ENCODE results near the gene FAM20C. TPM values are rescaled to one million over a fixed set of nuclear protein-coding genes. Genes with fewer than 3 reads are reported as not detected.

Gene FAM20C
- total RNA-seq, 2 donors from 2014 or later = 33.5 to 53.5 TPM

DNA sequence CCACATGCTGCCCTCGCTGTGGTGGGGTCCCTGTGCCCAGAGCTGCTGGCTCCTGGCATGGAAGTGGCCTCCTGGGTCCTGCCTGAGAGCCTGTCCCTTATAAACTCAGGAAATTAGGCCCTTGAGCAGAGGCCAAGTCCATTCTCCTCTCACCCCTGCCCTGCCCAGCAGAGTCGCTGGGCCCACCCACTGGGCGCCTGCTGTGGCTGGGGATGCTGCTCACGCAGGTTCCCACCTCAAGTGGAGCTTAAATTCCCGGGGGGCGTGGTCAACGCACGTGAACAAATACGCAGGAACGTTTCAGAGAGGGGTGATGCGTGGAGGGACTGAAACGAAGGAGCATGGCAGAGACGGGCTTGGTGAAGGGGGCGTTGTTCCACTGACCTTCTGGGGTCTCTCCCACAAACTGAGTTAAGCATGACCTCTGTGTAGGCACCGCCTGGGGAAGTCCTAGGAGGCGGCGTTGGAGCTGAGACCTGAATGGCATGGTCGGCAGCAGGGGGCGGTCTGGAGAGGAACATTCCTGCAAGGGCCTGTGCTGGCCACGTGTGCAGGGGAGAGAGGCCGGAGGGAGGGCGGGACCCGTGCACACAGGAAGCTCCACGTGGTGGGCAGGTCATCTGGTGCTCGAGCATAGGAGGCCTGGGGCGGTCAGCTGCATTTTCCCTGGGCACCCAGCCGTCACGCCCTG lies 27.9 kb downstream of the FAM20C start:
- Mint-ChIP-seq H3K4me1 (peaks cover 4% of the 10 kb centered on the region), H3K9me3 (no peaks in the 10 kb centered on the region), H3K4me3 (no peak overlapping the region), H3K27me3 (ENCODE audit: insufficient read depth) (no peaks in the 10 kb centered on the region), H3K36me3 (ENCODE audit: low read depth) (no peaks in the 10 kb centered on the region), H3K27ac (peak overlapping the region; percentile 61)
- no peaks in the 10 kb centered on the region for H3K36me3 ChIP-seq (ENCODE audit: control insufficient read depth, insufficient read depth, low read length)
- H3K4me3 ChIP-seq (ENCODE audit: low read length) = no peak overlapping the region
- no peaks in the 10 kb centered on the region for H3K27me3 ChIP-seq (ENCODE audit: control insufficient read depth, insufficient read depth, low read length, poor library complexity, severe bottlenecking)
- no peak overlapping the region for H3K9ac ChIP-seq (ENCODE audit: extremely low read depth, low read length, poor library complexity, severe bottlenecking)
- WGBS, 2 experiments (ENCODE audit: insufficient coverage in 1 of 2, insufficient read length in 1 of 2) = 76 to 81% methylated on average over 20 to 28 of the region's 28 CpGs
- H3K4me1 ChIP-seq (ENCODE audit: control insufficient read depth, insufficient read depth, low read length) = no peaks in the 10 kb centered on the region
- peak; percentile 90 for DNase-seq
- H3K27ac ChIP-seq (ENCODE audit: low read depth, low read length) = no peak overlapping the region
- TF ChIP-seq, protein P1, sequence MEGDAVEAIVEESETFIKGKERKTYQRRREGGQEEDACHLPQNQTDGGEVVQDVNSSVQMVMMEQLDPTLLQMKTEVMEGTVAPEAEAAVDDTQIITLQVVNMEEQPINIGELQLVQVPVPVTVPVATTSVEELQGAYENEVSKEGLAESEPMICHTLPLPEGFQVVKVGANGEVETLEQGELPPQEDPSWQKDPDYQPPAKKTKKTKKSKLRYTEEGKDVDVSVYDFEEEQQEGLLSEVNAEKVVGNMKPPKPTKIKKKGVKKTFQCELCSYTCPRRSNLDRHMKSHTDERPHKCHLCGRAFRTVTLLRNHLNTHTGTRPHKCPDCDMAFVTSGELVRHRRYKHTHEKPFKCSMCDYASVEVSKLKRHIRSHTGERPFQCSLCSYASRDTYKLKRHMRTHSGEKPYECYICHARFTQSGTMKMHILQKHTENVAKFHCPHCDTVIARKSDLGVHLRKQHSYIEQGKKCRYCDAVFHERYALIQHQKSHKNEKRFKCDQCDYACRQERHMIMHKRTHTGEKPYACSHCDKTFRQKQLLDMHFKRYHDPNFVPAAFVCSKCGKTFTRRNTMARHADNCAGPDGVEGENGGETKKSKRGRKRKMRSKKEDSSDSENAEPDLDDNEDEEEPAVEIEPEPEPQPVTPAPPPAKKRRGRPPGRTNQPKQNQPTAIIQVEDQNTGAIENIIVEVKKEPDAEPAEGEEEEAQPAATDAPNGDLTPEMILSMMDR (conservative IDR thresholded peaks at IDR 0.05) = peak; percentile 62
- no peaks in the 10 kb centered on the region for H3K9me3 ChIP-seq (ENCODE audit: control insufficient read depth, low read length)

DNA sequence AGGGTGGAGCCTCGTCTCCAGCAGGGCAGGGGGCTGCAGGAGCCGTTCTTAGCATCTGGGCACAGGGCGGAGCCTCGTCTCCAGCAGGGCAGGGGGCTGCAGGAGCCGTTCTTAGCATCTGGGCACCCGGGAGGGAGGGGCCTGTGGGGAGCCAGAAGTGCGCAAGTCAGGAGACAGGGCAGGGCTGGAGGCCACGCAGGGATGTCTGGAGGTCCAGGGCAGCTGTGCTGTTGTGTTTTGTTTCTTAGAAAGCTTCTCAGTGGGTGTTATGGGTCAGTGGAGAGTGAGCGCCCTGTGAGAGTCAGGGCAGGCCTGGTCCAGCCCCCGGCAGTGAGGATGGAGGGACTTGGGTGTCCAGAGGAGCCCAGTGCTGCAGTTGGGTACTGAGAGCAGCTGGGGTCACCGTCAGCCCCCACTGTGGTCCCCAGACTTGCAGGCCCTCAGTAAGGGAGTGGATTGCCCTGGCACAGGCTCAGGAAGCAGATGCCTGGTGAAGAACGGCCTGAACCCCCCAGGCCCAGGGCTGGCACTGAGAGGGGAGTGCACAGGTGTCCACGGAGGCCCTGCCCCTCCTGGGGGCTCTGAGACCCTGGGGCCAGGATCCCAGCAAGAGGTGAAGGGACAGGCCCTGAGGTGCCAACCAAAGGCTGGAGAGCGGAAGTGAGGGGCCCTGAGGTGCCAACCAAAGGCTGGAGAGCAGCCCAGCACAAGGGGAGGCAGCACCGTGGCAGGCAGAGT lies 29.8 kb downstream of the FAM20C start:
- Mint-ChIP-seq H3K36me3 (ENCODE audit: low read depth) (no peaks in the 10 kb centered on the region), H3K27me3 (ENCODE audit: insufficient read depth) (no peaks in the 10 kb centered on the region), H3K4me1 (peaks cover 4% of the 10 kb centered on the region), H3K9me3 (no peaks in the 10 kb centered on the region), H3K27ac (no peak overlapping the region), H3K4me3 (no peak overlapping the region)
- Histone ChIP-seq H3K36me3 (ENCODE audit: control insufficient read depth, insufficient read depth, low read length) (no peaks in the 10 kb centered on the region), H3K27me3 (ENCODE audit: control insufficient read depth, insufficient read depth, low read length, poor library complexity, severe bottlenecking) (no peaks in the 10 kb centered on the region), H3K9ac (ENCODE audit: extremely low read depth, low read length, poor library complexity, severe bottlenecking) (no peak overlapping the region), H3K4me1 (ENCODE audit: control insufficient read depth, insufficient read depth, low read length) (no peaks in the 10 kb centered on the region), H3K4me3 (ENCODE audit: low read length) (no peak overlapping the region), H3K9me3 (ENCODE audit: control insufficient read depth, low read length) (no peaks in the 10 kb centered on the region), H3K27ac (ENCODE audit: low read depth, low read length) (peak overlapping the region; percentile 16)
- TF ChIP-seq, protein P1 (conservative IDR thresholded peaks at IDR 0.05) = no peak
- 89% methylated on average over 7 to 13 of the region's 15 CpGs for WGBS, 2 experiments (ENCODE audit: insufficient coverage in 1 of 2, insufficient read length in 1 of 2)
- DNase-seq = no peak

DNA sequence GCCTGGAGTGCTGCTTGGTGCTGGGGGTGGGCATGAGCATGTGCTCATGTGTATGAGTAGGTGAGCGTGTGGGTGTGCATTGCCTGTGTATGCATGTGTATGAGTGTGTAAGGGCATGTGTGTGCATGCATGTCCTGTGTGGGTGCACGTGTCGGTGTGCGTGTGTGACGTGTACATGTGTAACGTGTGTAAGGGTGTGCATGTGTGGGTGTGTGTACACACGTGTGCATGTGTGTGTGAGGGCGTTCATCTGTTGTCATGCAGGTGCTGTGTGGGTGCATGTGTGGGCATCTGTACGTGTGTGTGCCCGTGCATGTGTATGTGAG lies 30.3 kb downstream of the FAM20C start:
- Histone ChIP-seq H3K9me3 (ENCODE audit: control insufficient read depth, low read length) (no peaks in the 10 kb centered on the region), H3K4me1 (ENCODE audit: control insufficient read depth, insufficient read depth, low read length) (no peaks in the 10 kb centered on the region), H3K36me3 (ENCODE audit: control insufficient read depth, insufficient read depth, low read length) (no peaks in the 10 kb centered on the region), H3K9ac (ENCODE audit: extremely low read depth, low read length, poor library complexity, severe bottlenecking) (no peak overlapping the region), H3K27me3 (ENCODE audit: control insufficient read depth, insufficient read depth, low read length, poor library complexity, severe bottlenecking) (no peaks in the 10 kb centered on the region), H3K4me3 (ENCODE audit: low read length) (no peak overlapping the region), H3K27ac (ENCODE audit: low read depth, low read length) (peak overlapping the region; percentile 16)
- H3K4me1 Mint-ChIP-seq = peaks cover 4% of the 10 kb centered on the region
- peak overlapping the region; percentile 72 for H3K27ac Mint-ChIP-seq
- DNase-seq = no peak
- WGBS, 2 experiments (ENCODE audit: insufficient coverage in 1 of 2, insufficient read length in 1 of 2) = 85 to 88% methylated on average over 9 to 10 of the region's 10 CpGs
- TF ChIP-seq, protein P1 (conservative IDR thresholded peaks at IDR 0.05) = no peak
- H3K36me3 Mint-ChIP-seq (ENCODE audit: low read depth) = no peaks in the 10 kb centered on the region
- H3K9me3 Mint-ChIP-seq = no peaks in the 10 kb centered on the region
- H3K4me3 Mint-ChIP-seq = no peak overlapping the region
- no peaks in the 10 kb centered on the region for H3K27me3 Mint-ChIP-seq (ENCODE audit: insufficient read depth)

All from endodermal cell (in vitro differentiated cells).